GM12878 (cell line): Measurements from ENCODE around the gene SLC19A1. TPM values are rescaled to one million over a fixed set of nuclear protein-coding genes. Genes with fewer than 3 reads are reported as not detected.

ENCODE experiments used
- ATAC-seq: fragments of 200-7000 bp; cut with Tn5 transposase; 3 replicates; pipeline ENCODE4 v1.9.1; 2020; ENCODE audit warnings: mild to moderate bottlenecking, moderate library complexity
- BruUV-seq: library from RNA; stranded (reverse); fragments of 400-500 nt; replicated peaks from 2 replicates; lab custom pipeline; 2021; lab: Mats Ljungman, UMichigan
- CTCF ChIA-PET: fragments of 300-600 bp; sonication (Branson Sonifier 250); formaldehyde crosslinking; extraction: SDS; loops from one replicate; lab custom pipeline; 2021; ENCODE audit warnings: inconsistent platforms; lab: Yijun Ruan, JAX
- POLR2A ChIA-PET: fragments of 350-600 bp; formaldehyde crosslinking; extraction: SDS; loops from one replicate; lab custom pipeline; 2021; ENCODE audit warnings: inconsistent platforms; lab: Charles Lee
- RAD21 ChIA-PET: fragments of 300-600 bp; sonication (Branson Sonifier 250); formaldehyde crosslinking; loops from one replicate; lab custom pipeline; 2023; ENCODE audit warnings: antibody characterized with exemption; ENCODE audit not compliant: unreplicated experiment; lab: Charles Lee
- SMC1A ChIA-PET: fragments of 300-600 bp; sonication (Branson Sonifier 250); formaldehyde crosslinking; loops from one replicate; lab custom pipeline; 2023; ENCODE audit not compliant: unreplicated experiment, uncharacterized antibody; lab: Charles Lee
- DNase-seq: peaks from one replicate; pipeline ENCODE4 v3.0.0-alpha.2; 2011; ENCODE audit warnings: low read depth, low spot score
- FAIRE-seq: peaks from 3 replicates; lab custom pipeline; 2011; peaks lifted over from hg19 to GRCh38; lab: Jason Lieb, UNC
- H2AFZ ChIP-seq: 2 replicates; pipeline ENCODE4 v1.6.0; 2011; ENCODE audit warnings: low read depth, low read length, control low read depth; ENCODE audit not compliant: control insufficient read depth
- H3K27ac ChIP-seq: 2 replicates; pipeline ENCODE4 v1.5.1; 2011; ENCODE audit warnings: control low read depth; ENCODE audit not compliant: control insufficient read depth, insufficient read depth
- H3K27me3 ChIP-seq, 2 experiments: replicated peaks in 1 of 2; 2 replicates each; pipeline versions ENCODE4 v1.6.0 to v1.6.1; 2011; ENCODE audit warnings: low read length in 1 of 2; ENCODE audit not compliant: control insufficient read depth in 2 of 2, insufficient read depth in 2 of 2
- H3K36me3 ChIP-seq, 2 experiments: 2 replicates each; pipeline ENCODE4 v1.5.1; 2011; ENCODE audit warnings: low read length in 1 of 2; ENCODE audit not compliant: control insufficient read depth in 2 of 2, insufficient read depth in 2 of 2
- H3K4me1 ChIP-seq: 2 replicates; pipeline ENCODE4 v1.6.1; 2011; ENCODE audit warnings: mild to moderate bottlenecking, low read length, moderate library complexity, mixed read lengths; ENCODE audit not compliant: control insufficient read depth, insufficient read depth
- H3K4me2 ChIP-seq: 2 replicates; pipeline ENCODE4 v1.6.0; 2011; ENCODE audit warnings: control low read depth; ENCODE audit not compliant: control insufficient read depth, insufficient read depth
- H3K4me3 ChIP-seq: fragments of 200-600 bp; sonication (generic); 2 replicates; pipeline ENCODE4 v1.5.1; 2016
- H3K79me2 ChIP-seq: 2 replicates; pipeline ENCODE4 v1.6.0; 2011; ENCODE audit warnings: low read length; ENCODE audit not compliant: control insufficient read depth, insufficient read depth
- H3K9ac ChIP-seq: 2 replicates; pipeline ENCODE4 v1.8.0; 2011; ENCODE audit warnings: low read length, control low read depth, mixed read lengths; ENCODE audit not compliant: control insufficient read depth, insufficient read depth
- H3K9me3 ChIP-seq: replicated peaks from 3 replicates; pipeline ENCODE4 v1.5.1; 2011; ENCODE audit warnings: mild to moderate bottlenecking, low read length; ENCODE audit not compliant: control insufficient read depth, insufficient read depth
- H4K20me1 ChIP-seq: 2 replicates; pipeline ENCODE4 v1.6.0; 2011; ENCODE audit not compliant: control insufficient read depth, insufficient read depth
- CEBPZ ChIP-seq: fragments of 150-350 bp; IDR thresholded peaks from 2 replicates; pipeline ENCODE4 v1.6.1; 2016; ENCODE audit warnings: low read depth, low read length
- EZH2 ChIP-seq: IDR thresholded peaks from 2 replicates; pipeline ENCODE4 v1.6.1; 2012; ENCODE audit warnings: low read depth, mild to moderate bottlenecking, control low read depth, inconsistent platforms, low read length, borderline replicate concordance; ENCODE audit not compliant: control insufficient read depth
- IRF3 ChIP-seq: fragments of 450-650 bp; IDR thresholded peaks from 2 replicates; pipeline ENCODE4 v1.6.1; 2014; ENCODE audit warnings: mild to moderate bottlenecking
- NFIC ChIP-seq: IDR thresholded peaks from 2 replicates; pipeline ENCODE4 v1.6.1; 2012; ENCODE audit warnings: low read depth, mild to moderate bottlenecking, inconsistent platforms, low read length, moderate library complexity
- POLR2A ChIP-seq: IDR thresholded peaks from 2 replicates; pipeline ENCODE4 v1.6.1; 2011; ENCODE audit warnings: low read depth, mild to moderate bottlenecking, low read length
- SIX5 ChIP-seq: IDR thresholded peaks from 2 replicates; pipeline ENCODE4 v1.6.1; 2011; ENCODE audit warnings: mild to moderate bottlenecking, low read depth, low read length, moderate library complexity; ENCODE audit not compliant: severe bottlenecking
- SMC3 ChIP-seq: IDR thresholded peaks from 2 replicates; pipeline ENCODE4 v1.6.1; 2011; ENCODE audit warnings: low read length, improper control_type of control experiment, borderline replicate concordance
- SREBF1 ChIP-seq: IDR thresholded peaks from 2 replicates; pipeline ENCODE4 v1.6.1; 2012; ENCODE audit warnings: mild to moderate bottlenecking, low read length
- YY1 ChIP-seq: IDR thresholded peaks from 2 replicates; pipeline ENCODE4 v1.6.1; 2011; ENCODE audit warnings: low read depth, mild to moderate bottlenecking, low read length
- ZBTB11 ChIP-seq: fragments of 450-650 bp; formaldehyde crosslinking; IDR thresholded peaks from 2 replicates; pipeline ENCODE4 v1.5.0; 2022; ENCODE audit warnings: mild to moderate bottlenecking, missing genetic modification characterization
- ZNF384 ChIP-seq: IDR thresholded peaks from 2 replicates; pipeline ENCODE4 v1.6.1; 2012; ENCODE audit warnings: low read depth, mild to moderate bottlenecking, low read length, improper control_type of control experiment, borderline replicate concordance
- ZNF592 ChIP-seq: fragments of 450-650 bp; IDR thresholded peaks from 2 replicates; pipeline ENCODE4 v1.6.1; 2017; ENCODE audit warnings: mild to moderate bottlenecking, moderate library complexity
- WGBS: methylation state at CpG from one replicate; pipeline ENCODE4 v1.1.6; 2016; ENCODE audit warnings: low lambda C conversion rate; ENCODE audit not compliant: insufficient replicate concordance, insufficient coverage; ENCODE audit errors: missing lambda C conversion rate; 5-methylcytosine and 5-hydroxymethylcytosine counted together
- in situ Hi-C: fragments of 300-500 bp; cut with MboI; formaldehyde crosslinking; loops from 9 replicates; pipeline ENCODE4 v1.14.3; 2018; ENCODE audit warnings: mixed read lengths
- intact Hi-C: fragments of 100-400 bp; cut with micrococcal nuclease; formaldehyde crosslinking; loops from one replicate; pipeline ENCODE4 v1.14.2; 2022; ENCODE audit not compliant: unreplicated experiment
- polyA plus RNA-seq, 11 experiments: library from polyadenylated mRNA; depleted of rRNA in 4 of 11; unstranded in 6 of 11; stranded (reverse) in 5 of 11; fragments of >200 nt; fragmentation: Nextera tagmentation in 4 of 11; fragmentation: Illumina TruSeq in 1 of 11; extraction: Ambion mirVana in 4 of 11; extraction: Trizol in 1 of 11; gene quantifications; 1 replicate in 1 of 11; 2 replicates in 10 of 11; pipeline versions ENCODE4 v1.2.1 to v1.2.3, GENCODE V29; 2011 to 2016; ENCODE audit warnings: inconsistent platforms in 2 of 11, missing spikeins in 2 of 11, low read depth in 1 of 11
- total RNA-seq, 4 experiments: library from RNA; depleted of rRNA in 3 of 4; stranded (reverse); fragments of >200 nt in 3 of 4; fragmentation: Illumina TruSeq in 1 of 4; extraction: Trizol in 1 of 4; gene quantifications; 2 replicates each; pipeline versions ENCODE4 v1.2.1 to v1.2.3, GENCODE V29; 2013 to 2021

The SLC19A1 gene
- total and polyA plus RNA-seq, 10 of the 15 experiments (the other 5 are each of a cell fraction or from before 2014, with no cell fraction given) = 0.42 to 49.7 (median 12.2) TPM

- H3K9me3 ChIP-seq = no peaks in the 10 kb centered on the region; the same call in 2 of the 3 replicates
- ATAC-seq (no peak), DNase-seq (no peak), FAIRE-seq (no peak)
- H3K4me2 ChIP-seq = no peak overlapping the region
- no peaks in the 10 kb centered on the region for H4K20me1 ChIP-seq
- H3K4me1 ChIP-seq = no peaks in the 10 kb centered on the region
- no peak overlapping the region for H3K9ac ChIP-seq
- BruUV-seq = no TSS peak
- in situ Hi-C loops (no loop called here), intact Hi-C loops (no loop called here)
- ChIA-PET POLR2A (no interaction called here), RAD21 (interaction anchor here (1.0 kb wide), 1 partner anchor 23 kb away, joined by 3 read pairs; no protein-coding TSS in a partner anchor), CTCF (no interaction called here), SMC1A (no interaction called here)
- H2AFZ ChIP-seq = no peak overlapping the region
- no peaks in the 10 kb centered on the region for H3K36me3 ChIP-seq
- H3K27me3 ChIP-seq = no peaks in the 10 kb centered on the region; a peak in 2 of 4 replicates
- H3K79me2 ChIP-seq = no peaks in the 10 kb centered on the region
- 53% methylated on average over 15 of the region's 21 CpGs for WGBS
- H3K27ac ChIP-seq = no peak overlapping the region
- H3K4me3 ChIP-seq = no peak overlapping the region
- no peak for TF ChIP-seq POLR2A
- TF ChIP-seq EZH2 = no peak
- TF ChIP-seq SREBF1 = no peak
- TF ChIP-seq NFIC = no peak
- TF ChIP-seq IRF3 = no peak
- no peak for TF ChIP-seq YY1
- TF ChIP-seq ZNF592 = no peak
- TF ChIP-seq SIX5 = no peak
- no peak for TF ChIP-seq SMC3
- TF ChIP-seq ZNF384 = no peak
- no peak for TF ChIP-seq ZBTB11 (CRISPR knock-in tag)
- no peak for TF ChIP-seq CEBPZ
Observed at GRCh38 chr21:45578811-45579381, 36.7 kb upstream of the SLC19A1 start.
